ENCODE measurements around the gene ANO8. TPM values are rescaled to one million over a fixed set of nuclear protein-coding genes. Genes with fewer than 3 reads are reported as not detected.

The ANO8 gene
- total RNA-seq, 1 donor from 2014 or later, result 9.2 TPM

GRCh38 chr19:17340302-17340870 is 5.7 kb upstream of the ANO8 start:
- H3K27ac Mint-ChIP-seq, result no peak overlapping the region
- no peaks in the 10 kb centered on the region for H3K9me3 Mint-ChIP-seq
- DNase-seq (ENCODE audit: low spot score), result no peak
- H3K27me3 Mint-ChIP-seq (ENCODE audit: low read depth), result no peaks in the 10 kb centered on the region
- peaks cover 1% of the 10 kb centered on the region for H3K4me1 Mint-ChIP-seq (ENCODE audit: low read depth)
- H3K36me3 Mint-ChIP-seq (ENCODE audit: low read depth), result peaks cover 17% of the 10 kb centered on the region
- no peak overlapping the region for H3K4me3 Mint-ChIP-seq (ENCODE audit: low read depth)
- intact Hi-C loops (cut with micrococcal nuclease), result no loop called here

GRCh38 chr19:17339088-17339741 is 4.6 kb upstream of the ANO8 start:
- Mint-ChIP-seq H3K27me3 (ENCODE audit: low read depth) (no peaks in the 10 kb centered on the region), H3K4me1 (ENCODE audit: low read depth) (peaks cover 7% of the 10 kb centered on the region), H3K36me3 (ENCODE audit: low read depth) (peaks cover 16% of the 10 kb centered on the region), H3K4me3 (ENCODE audit: low read depth) (peak overlapping the region; percentile 84), H3K9me3 (no peaks in the 10 kb centered on the region), H3K27ac (no peak overlapping the region)
- no peak for DNase-seq (ENCODE audit: low spot score)
- intact Hi-C loops (cut with micrococcal nuclease), result loop anchor here (5.0 kb wide), 2 partner anchors 47 to 68 kb away; partner anchors contain the start of gene BST2

GRCh38 chr19:17338433-17339078 is 3.9 kb upstream of the ANO8 start:
- peaks cover 10% of the 10 kb centered on the region for H3K4me1 Mint-ChIP-seq (ENCODE audit: low read depth)
- intact Hi-C loops (cut with micrococcal nuclease), result loop anchor here (5.0 kb wide), 2 partner anchors 46 to 69 kb away; partner anchors contain the start of gene BST2
- no peaks in the 10 kb centered on the region for H3K9me3 Mint-ChIP-seq
- no peaks in the 10 kb centered on the region for H3K27me3 Mint-ChIP-seq (ENCODE audit: low read depth)
- peaks cover 16% of the 10 kb centered on the region for H3K36me3 Mint-ChIP-seq (ENCODE audit: low read depth)
- peak overlapping the region; percentile 84 for H3K4me3 Mint-ChIP-seq (ENCODE audit: low read depth)
- no peak for DNase-seq (ENCODE audit: low spot score)
- peak overlapping the region; percentile 89 for H3K27ac Mint-ChIP-seq

GRCh38 chr19:17337675-17338432 is 3.2 kb upstream of the ANO8 start:
- Mint-ChIP-seq H3K4me3 (ENCODE audit: low read depth) (peak overlapping the region; percentile 84), H3K27ac (peak overlapping the region; percentile 89), H3K9me3 (no peaks in the 10 kb centered on the region), H3K4me1 (ENCODE audit: low read depth) (peaks cover 12% of the 10 kb centered on the region), H3K27me3 (ENCODE audit: low read depth) (no peaks in the 10 kb centered on the region), H3K36me3 (ENCODE audit: low read depth) (peaks cover 17% of the 10 kb centered on the region)
- intact Hi-C loops (cut with micrococcal nuclease), result loop anchor here (1.0 to 5.0 kb wide), 3 partner anchors 29 to 69 kb away; partner anchors contain the start of genes BST2 and DDA1
- DNase-seq (ENCODE audit: low spot score), result peak; percentile 42

GRCh38 chr19:17336872-17337674 is 2.4 kb upstream of the ANO8 start, which contains the start of gene GTPBP3:
Gene GTPBP3, plus strand, starts transcription at chr19:17337553. Its CDS starts 59 bp downstream, at chr19:17337612.
- Mint-ChIP-seq H3K36me3 (ENCODE audit: low read depth) (peaks cover 24% of the 10 kb centered on the region), H3K4me1 (ENCODE audit: low read depth) (peaks cover 15% of the 10 kb centered on the region)

GRCh38 chr19:17335575-17335974 is 920 bp upstream of the ANO8 start:
- no peak for DNase-seq (ENCODE audit: low spot score)
- Mint-ChIP-seq H3K4me3 (ENCODE audit: low read depth) (peak overlapping the region; percentile 61), H3K9me3 (no peaks in the 10 kb centered on the region), H3K27me3 (ENCODE audit: low read depth) (peaks cover 2% of the 10 kb centered on the region), H3K4me1 (ENCODE audit: low read depth) (peaks cover 15% of the 10 kb centered on the region), H3K36me3 (ENCODE audit: low read depth) (peaks cover 24% of the 10 kb centered on the region), H3K27ac (no peak overlapping the region)
- intact Hi-C loops (cut with micrococcal nuclease), result loop anchor here (5.0 kb wide), 2 partner anchors 43 to 72 kb away; partner anchors contain the start of gene BST2

More at GRCh38 chr19:17336872-17337674, 2.4 kb upstream of the ANO8 start, which contains the start of gene GTPBP3:
- Mint-ChIP-seq H3K4me3 (ENCODE audit: low read depth) (peak within 1 kb of the TSS; percentile 84), H3K27me3 (ENCODE audit: low read depth) (no peaks in the 10 kb centered on the region), H3K27ac (peak within 1 kb of the TSS; percentile 89), H3K9me3 (no peaks in the 10 kb centered on the region)
- DNase-seq (ENCODE audit: low spot score), result peak; percentile 96
- intact Hi-C loops (cut with micrococcal nuclease), result loop anchor here (1.0 to 5.0 kb wide), 3 partner anchors 28 to 70 kb away; partner anchors contain the start of genes BST2 and DDA1

GRCh38 chr19:17333611-17334413 is 843 bp downstream of the ANO8 start:
- Mint-ChIP-seq H3K4me3 (ENCODE audit: low read depth) (peak overlapping the region; percentile 83), H3K4me1 (ENCODE audit: low read depth) (peaks cover 15% of the 10 kb centered on the region), H3K27ac (peak overlapping the region; percentile 85), H3K27me3 (ENCODE audit: low read depth) (peaks cover 9% of the 10 kb centered on the region), H3K36me3 (ENCODE audit: low read depth) (peaks cover 17% of the 10 kb centered on the region), H3K9me3 (no peaks in the 10 kb centered on the region)
- DNase-seq (ENCODE audit: low spot score), result peak; percentile 75
- intact Hi-C loops (cut with micrococcal nuclease), result no loop called here

GRCh38 chr19:17332677-17333581 is 1.7 kb downstream of the ANO8 start:
- Mint-ChIP-seq H3K36me3 (ENCODE audit: low read depth) (peaks cover 16% of the 10 kb centered on the region), H3K9me3 (no peaks in the 10 kb centered on the region), H3K4me3 (ENCODE audit: low read depth) (peak overlapping the region; percentile 47), H3K27me3 (ENCODE audit: low read depth) (peaks cover 9% of the 10 kb centered on the region), H3K27ac (no peak overlapping the region), H3K4me1 (ENCODE audit: low read depth) (peaks cover 15% of the 10 kb centered on the region)
- intact Hi-C loops (cut with micrococcal nuclease), result no loop called here
- peak; percentile 43 for DNase-seq (ENCODE audit: low spot score)

GRCh38 chr19:17332360-17332676 is 2.3 kb downstream of the ANO8 start:
- peaks cover 16% of the 10 kb centered on the region for H3K36me3 Mint-ChIP-seq (ENCODE audit: low read depth)
- no peaks in the 10 kb centered on the region for H3K9me3 Mint-ChIP-seq
- no peak overlapping the region for H3K27ac Mint-ChIP-seq
- H3K27me3 Mint-ChIP-seq (ENCODE audit: low read depth), result peaks cover 9% of the 10 kb centered on the region
- intact Hi-C loops (cut with micrococcal nuclease), result no loop called here
- no peak overlapping the region for H3K4me3 Mint-ChIP-seq (ENCODE audit: low read depth)
- DNase-seq (ENCODE audit: low spot score), result no peak
- H3K4me1 Mint-ChIP-seq (ENCODE audit: low read depth), result peaks cover 15% of the 10 kb centered on the region

- Mint-ChIP-seq H3K36me3 (ENCODE audit: low read depth) (peaks cover 16% of the 10 kb centered on the region), H3K4me1 (ENCODE audit: low read depth) (peaks cover 14% of the 10 kb centered on the region), H3K27ac (no peak overlapping the region), H3K4me3 (ENCODE audit: low read depth) (no peak overlapping the region), H3K27me3 (ENCODE audit: low read depth) (peaks cover 9% of the 10 kb centered on the region), H3K9me3 (no peaks in the 10 kb centered on the region)
- intact Hi-C loops (cut with micrococcal nuclease), result no loop called here
- no peak for DNase-seq (ENCODE audit: low spot score)
These were observed 3.6 kb downstream of the ANO8 start for GRCh38 chr19:17331045-17331558.
